ENCODE data around the gene NYNRIN.

NYNRIN gene

GRCh38 chr14:24415421-24416253 is 16.8 kb downstream of the NYNRIN start:
- H3K4me3 ChIP-seq (ENCODE audit: low read length) = no peak overlapping the region
- H3K4me1 ChIP-seq (ENCODE audit: control insufficient read depth, insufficient read depth, low read length) = peaks cover 2% of the 10 kb centered on the region; the same call in 1 of the 2 replicates
- no peaks in the 10 kb centered on the region for H3K9me3 ChIP-seq (ENCODE audit: control insufficient read depth, insufficient read depth, low read length)
- H3K27ac ChIP-seq (ENCODE audit: low read length) = no peak overlapping the region
- no peaks in the 10 kb centered on the region for H3K27me3 ChIP-seq (ENCODE audit: control insufficient read depth, insufficient read depth, low read length)
- DNase-seq (ENCODE audit: low read depth, low spot score) = no peak
- H3K36me3 ChIP-seq (ENCODE audit: control insufficient read depth, insufficient read depth, low read length) = peaks cover 14% of the 10 kb centered on the region
- no CpG with 5 or more reads among the region's 25 CpGs for WGBS (ENCODE audit: insufficient coverage, insufficient read length)

DNA sequence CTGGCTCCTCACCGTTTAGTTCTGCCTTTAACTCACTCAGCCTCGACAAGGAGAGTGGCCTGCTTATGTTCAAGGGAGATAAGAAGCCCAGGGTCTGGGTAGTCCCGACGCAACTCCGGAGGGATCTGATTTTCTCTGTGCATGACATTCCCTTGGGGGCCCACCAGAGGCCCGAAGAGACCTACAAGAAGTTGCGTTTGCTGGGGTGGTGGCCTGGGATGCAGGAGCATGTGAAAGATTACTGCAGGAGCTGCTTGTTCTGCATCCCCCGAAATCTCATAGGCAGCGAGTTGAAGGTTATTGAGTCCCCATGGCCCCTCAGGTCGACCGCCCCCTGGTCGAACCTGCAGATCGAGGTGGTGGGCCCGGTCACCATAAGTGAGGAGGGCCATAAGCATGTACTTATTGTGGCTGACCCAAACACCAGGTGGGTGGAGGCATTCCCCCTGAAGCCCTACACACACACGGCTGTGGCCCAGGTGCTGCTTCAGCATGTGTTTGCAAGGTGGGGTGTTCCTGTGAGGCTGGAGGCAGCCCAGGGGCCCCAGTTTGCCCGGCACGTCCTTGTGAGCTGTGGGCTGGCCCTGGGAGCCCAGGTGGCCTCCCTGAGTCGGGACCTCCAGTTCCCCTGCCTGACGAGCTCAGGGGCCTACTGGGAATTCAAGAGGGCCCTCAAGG is 17.6 kb downstream of the NYNRIN start:
- Histone ChIP-seq H3K4me1 (ENCODE audit: control insufficient read depth, insufficient read depth, low read length) (peaks cover 2% of the 10 kb centered on the region; the same call in 1 of the 2 replicates), H3K9me3 (ENCODE audit: control insufficient read depth, insufficient read depth, low read length) (no peaks in the 10 kb centered on the region), H3K4me3 (ENCODE audit: low read length) (no peak overlapping the region), H3K27me3 (ENCODE audit: control insufficient read depth, insufficient read depth, low read length) (no peaks in the 10 kb centered on the region), H3K36me3 (ENCODE audit: control insufficient read depth, insufficient read depth, low read length) (peaks cover 14% of the 10 kb centered on the region), H3K27ac (ENCODE audit: low read length) (no peak overlapping the region)
- no CpG with 5 or more reads among the region's 19 CpGs for WGBS (ENCODE audit: insufficient coverage, insufficient read length)
- no peak for DNase-seq (ENCODE audit: low read depth, low spot score)

DNA sequence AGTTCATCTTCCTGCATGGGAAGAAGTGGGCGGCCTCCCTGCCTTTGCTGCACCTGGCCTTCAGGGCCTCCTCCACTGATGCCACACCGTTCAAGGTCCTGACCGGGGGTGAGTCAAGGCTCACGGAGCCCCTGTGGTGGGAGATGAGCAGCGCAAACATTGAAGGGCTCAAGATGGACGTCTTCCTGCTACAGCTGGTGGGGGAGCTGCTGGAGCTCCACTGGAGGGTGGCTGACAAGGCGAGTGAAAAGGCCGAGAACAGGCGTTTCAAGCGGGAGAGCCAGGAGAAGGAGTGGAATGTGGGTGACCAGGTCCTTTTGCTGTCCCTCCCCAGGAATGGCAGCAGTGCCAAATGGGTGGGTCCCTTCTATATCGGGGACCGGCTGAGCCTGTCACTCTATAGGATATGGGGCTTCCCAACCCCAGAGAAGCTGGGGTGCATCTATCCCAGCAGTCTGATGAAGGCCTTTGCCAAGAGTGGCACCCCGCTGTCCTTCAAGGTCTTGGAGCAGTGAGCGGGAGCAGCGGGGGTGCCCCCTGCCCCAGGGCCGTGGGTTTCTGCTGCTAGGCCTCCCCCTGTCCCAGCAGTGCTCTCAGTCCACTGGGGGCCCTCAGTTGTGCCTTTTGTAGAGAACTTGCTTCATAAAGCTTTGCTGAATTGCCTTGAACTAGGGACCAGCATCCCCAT is 18.3 kb downstream of the NYNRIN start:
- Histone ChIP-seq H3K4me1 (ENCODE audit: control insufficient read depth, insufficient read depth, low read length) (no peaks in the 10 kb centered on the region), H3K27me3 (ENCODE audit: control insufficient read depth, insufficient read depth, low read length) (no peaks in the 10 kb centered on the region), H3K4me3 (ENCODE audit: low read length) (no peak overlapping the region), H3K27ac (ENCODE audit: low read length) (no peak overlapping the region), H3K9me3 (ENCODE audit: control insufficient read depth, insufficient read depth, low read length) (no peaks in the 10 kb centered on the region), H3K36me3 (ENCODE audit: control insufficient read depth, insufficient read depth, low read length) (peaks cover 14% of the 10 kb centered on the region)
- no CpG with 5 or more reads among the region's 16 CpGs for WGBS (ENCODE audit: insufficient coverage, insufficient read length)
- no peak for DNase-seq (ENCODE audit: low read depth, low spot score)

DNA sequence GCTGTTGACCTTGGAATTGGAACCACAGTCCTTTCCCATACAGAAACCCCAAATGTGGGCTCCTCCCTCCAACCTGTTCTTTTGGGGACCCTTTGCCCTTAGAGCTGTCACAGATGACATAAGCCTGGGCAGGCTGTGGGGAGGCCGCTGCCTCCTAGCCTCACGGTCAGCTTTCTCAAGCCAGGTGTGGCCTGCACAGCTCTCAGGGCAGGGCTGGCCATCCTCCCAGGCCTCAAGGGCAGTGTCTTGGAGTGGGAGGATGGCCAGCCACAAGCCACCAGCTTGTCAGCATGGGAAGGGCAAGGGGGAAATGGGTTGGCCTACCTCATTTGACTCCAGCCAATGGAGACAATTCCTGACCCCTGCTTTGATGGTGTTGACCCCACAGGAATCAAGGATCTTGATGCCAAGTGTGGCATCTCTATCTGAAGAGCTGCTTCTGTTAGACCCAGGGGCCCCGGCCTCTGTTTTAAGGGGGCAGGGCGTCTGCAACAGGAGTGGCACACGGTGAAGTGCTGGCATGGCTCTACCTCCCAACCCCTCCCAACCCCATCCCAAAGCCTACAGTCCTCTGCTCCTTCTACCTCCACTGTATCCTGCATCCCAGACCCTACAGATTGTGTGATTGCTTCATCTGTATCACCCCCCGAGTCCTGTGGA is 19.2 kb downstream of the NYNRIN start:
- peaks cover 14% of the 10 kb centered on the region for H3K36me3 ChIP-seq (ENCODE audit: control insufficient read depth, insufficient read depth, low read length)
- WGBS (ENCODE audit: insufficient coverage, insufficient read length) = no CpG with 5 or more reads among the region's 6 CpGs
- H3K9me3 ChIP-seq (ENCODE audit: control insufficient read depth, insufficient read depth, low read length) = no peaks in the 10 kb centered on the region
- H3K27ac ChIP-seq (ENCODE audit: low read length) = no peak overlapping the region
- H3K4me1 ChIP-seq (ENCODE audit: control insufficient read depth, insufficient read depth, low read length) = no peaks in the 10 kb centered on the region
- no peaks in the 10 kb centered on the region for H3K27me3 ChIP-seq (ENCODE audit: control insufficient read depth, insufficient read depth, low read length)
- H3K4me3 ChIP-seq (ENCODE audit: low read length) = no peak overlapping the region
- DNase-seq (ENCODE audit: low read depth, low spot score) = no peak

DNA sequence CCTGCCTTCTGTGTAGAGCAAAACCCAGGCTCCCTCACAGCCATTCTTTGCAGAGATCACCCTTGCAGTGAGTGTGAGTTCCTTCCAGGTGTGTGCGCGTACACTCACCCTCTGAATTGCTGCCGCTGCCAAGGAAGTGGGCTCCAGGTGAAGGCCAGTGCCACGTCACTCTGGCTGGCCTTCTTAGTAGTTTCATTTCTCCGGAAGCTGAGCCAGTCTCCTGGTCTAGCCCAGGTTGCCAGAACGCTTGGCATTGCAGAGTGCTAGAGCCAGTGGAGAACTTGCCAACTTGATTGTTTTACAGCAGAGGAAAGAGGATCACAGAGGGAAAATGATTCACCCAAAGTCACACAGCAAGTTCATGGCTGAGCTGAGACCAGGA is 19.7 kb downstream of the NYNRIN start:
- Histone ChIP-seq H3K27me3 (ENCODE audit: control insufficient read depth, insufficient read depth, low read length) (no peaks in the 10 kb centered on the region), H3K27ac (ENCODE audit: low read length) (no peak overlapping the region), H3K9me3 (ENCODE audit: control insufficient read depth, insufficient read depth, low read length) (no peaks in the 10 kb centered on the region), H3K36me3 (ENCODE audit: control insufficient read depth, insufficient read depth, low read length) (peaks cover 14% of the 10 kb centered on the region), H3K4me1 (ENCODE audit: control insufficient read depth, insufficient read depth, low read length) (no peaks in the 10 kb centered on the region), H3K4me3 (ENCODE audit: low read length) (no peak overlapping the region)
- WGBS (ENCODE audit: insufficient coverage, insufficient read length) = no CpG with 5 or more reads among the region's 6 CpGs
- no peak for DNase-seq (ENCODE audit: low read depth, low spot score)

DNA sequence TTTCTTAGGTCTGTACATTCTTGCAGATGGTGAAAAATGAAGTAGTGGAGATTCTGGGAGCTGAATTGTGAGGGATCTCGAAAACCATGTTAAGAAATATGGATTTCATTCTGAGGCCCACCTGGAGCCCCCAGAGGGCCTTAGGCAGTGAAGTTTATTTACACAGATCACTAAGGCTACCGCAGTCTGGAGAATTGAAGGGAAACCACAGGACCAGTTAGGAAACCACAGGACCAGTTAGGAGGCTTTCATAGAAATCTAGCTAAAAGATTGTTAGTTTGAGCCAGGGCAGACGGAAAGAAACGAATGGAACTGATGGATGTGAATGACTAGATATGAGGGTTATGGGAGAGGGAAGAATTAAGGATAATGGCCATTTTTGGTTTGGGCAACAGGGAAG is 23.5 kb downstream of the NYNRIN start:
- Histone ChIP-seq H3K4me1 (ENCODE audit: control insufficient read depth, insufficient read depth, low read length) (no peaks in the 10 kb centered on the region), H3K36me3 (ENCODE audit: control insufficient read depth, insufficient read depth, low read length) (no peaks in the 10 kb centered on the region), H3K27ac (ENCODE audit: low read length) (no peak overlapping the region), H3K9me3 (ENCODE audit: control insufficient read depth, insufficient read depth, low read length) (no peaks in the 10 kb centered on the region), H3K4me3 (ENCODE audit: low read length) (no peak overlapping the region), H3K27me3 (ENCODE audit: control insufficient read depth, insufficient read depth, low read length) (no peaks in the 10 kb centered on the region)
- 100% methylated on average over 2 of the region's 4 CpGs for WGBS (ENCODE audit: insufficient coverage, insufficient read length)
- no peak for DNase-seq (ENCODE audit: low read depth, low spot score)

GRCh38 chr14:24422694-24423601 is 24.1 kb downstream of the NYNRIN start:
- Histone ChIP-seq H3K4me3 (ENCODE audit: low read length) (no peak overlapping the region), H3K27ac (ENCODE audit: low read length) (no peak overlapping the region), H3K36me3 (ENCODE audit: control insufficient read depth, insufficient read depth, low read length) (no peaks in the 10 kb centered on the region), H3K4me1 (ENCODE audit: control insufficient read depth, insufficient read depth, low read length) (no peaks in the 10 kb centered on the region), H3K27me3 (ENCODE audit: control insufficient read depth, insufficient read depth, low read length) (no peaks in the 10 kb centered on the region), H3K9me3 (ENCODE audit: control insufficient read depth, insufficient read depth, low read length) (no peaks in the 10 kb centered on the region)
- no peak for DNase-seq (ENCODE audit: low read depth, low spot score)
- no CpG with 5 or more reads among the region's 12 CpGs for WGBS (ENCODE audit: insufficient coverage, insufficient read length)

GRCh38 chr14:24425704-24426103 is 26.9 kb downstream of the NYNRIN start:
- no peaks in the 10 kb centered on the region for H3K36me3 ChIP-seq (ENCODE audit: control insufficient read depth, insufficient read depth, low read length)
- no peak for DNase-seq (ENCODE audit: low read depth, low spot score)
- H3K9me3 ChIP-seq (ENCODE audit: control insufficient read depth, insufficient read depth, low read length) = no peaks in the 10 kb centered on the region
- H3K4me1 ChIP-seq (ENCODE audit: control insufficient read depth, insufficient read depth, low read length) = no peaks in the 10 kb centered on the region; the same call in 1 of the 2 replicates
- no peak overlapping the region for H3K27ac ChIP-seq (ENCODE audit: low read length)
- H3K27me3 ChIP-seq (ENCODE audit: control insufficient read depth, insufficient read depth, low read length) = no peaks in the 10 kb centered on the region
- H3K4me3 ChIP-seq (ENCODE audit: low read length) = no peak overlapping the region
- WGBS (ENCODE audit: insufficient coverage, insufficient read length) = no CpG with 5 or more reads among the region's 3 CpGs

DNA sequence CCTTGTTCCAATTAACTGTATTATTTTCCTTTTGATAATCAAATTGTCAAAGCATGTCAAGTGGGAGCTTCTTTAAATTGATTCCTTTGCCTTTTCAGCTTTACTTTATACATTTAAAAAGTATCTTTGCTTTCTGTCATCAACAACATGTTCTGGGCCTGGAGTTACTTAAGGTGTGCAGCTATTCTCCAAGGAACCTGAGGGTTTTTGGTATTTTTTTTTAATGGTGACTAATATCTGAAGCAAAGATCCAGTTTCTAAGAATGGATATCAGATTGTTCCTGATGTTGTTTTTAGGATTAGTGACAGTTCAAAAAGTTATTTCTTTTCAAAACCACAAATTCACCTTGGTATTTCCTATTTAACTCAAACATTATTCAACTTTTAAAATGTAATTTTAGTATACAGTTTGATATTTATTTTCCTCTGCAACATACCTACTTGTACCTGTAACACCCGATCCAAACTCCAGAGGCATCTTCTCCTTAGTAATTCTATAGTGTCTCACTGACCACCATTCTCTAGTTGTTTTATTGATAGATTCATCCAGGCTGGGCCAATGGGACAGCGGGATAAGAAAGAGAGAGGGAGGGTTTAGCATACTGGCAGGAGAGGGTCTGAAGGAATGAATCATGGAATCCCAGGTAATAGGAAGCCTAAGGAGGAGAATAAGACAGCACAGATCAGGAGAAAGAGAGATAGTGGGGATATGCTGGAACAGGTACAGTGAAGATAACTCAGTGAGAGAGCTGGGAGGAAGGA is 27.5 kb downstream of the NYNRIN start:
- no peaks in the 10 kb centered on the region for H3K27me3 ChIP-seq (ENCODE audit: control insufficient read depth, insufficient read depth, low read length)
- no CpG with 5 or more reads among the region's 2 CpGs for WGBS (ENCODE audit: insufficient coverage, insufficient read length)
- no peak overlapping the region for H3K27ac ChIP-seq (ENCODE audit: low read length)
- H3K4me1 ChIP-seq (ENCODE audit: control insufficient read depth, insufficient read depth, low read length) = no peaks in the 10 kb centered on the region; the same call in none of the 2 replicates
- no peak overlapping the region for H3K4me3 ChIP-seq (ENCODE audit: low read length)
- no peaks in the 10 kb centered on the region for H3K36me3 ChIP-seq (ENCODE audit: control insufficient read depth, insufficient read depth, low read length)
- H3K9me3 ChIP-seq (ENCODE audit: control insufficient read depth, insufficient read depth, low read length) = no peaks in the 10 kb centered on the region
- no peak for DNase-seq (ENCODE audit: low read depth, low spot score)

Measured in iPS DF 6.9 (cell line).